Measurements from ENCODE around the gene TENT5C.
"Not testable (repeated sequence)": the region's sequence is repeated elsewhere in the genome, so short reads cannot be mapped to it uniquely, and the experiment has no call there.

TENT5C gene

DNA sequence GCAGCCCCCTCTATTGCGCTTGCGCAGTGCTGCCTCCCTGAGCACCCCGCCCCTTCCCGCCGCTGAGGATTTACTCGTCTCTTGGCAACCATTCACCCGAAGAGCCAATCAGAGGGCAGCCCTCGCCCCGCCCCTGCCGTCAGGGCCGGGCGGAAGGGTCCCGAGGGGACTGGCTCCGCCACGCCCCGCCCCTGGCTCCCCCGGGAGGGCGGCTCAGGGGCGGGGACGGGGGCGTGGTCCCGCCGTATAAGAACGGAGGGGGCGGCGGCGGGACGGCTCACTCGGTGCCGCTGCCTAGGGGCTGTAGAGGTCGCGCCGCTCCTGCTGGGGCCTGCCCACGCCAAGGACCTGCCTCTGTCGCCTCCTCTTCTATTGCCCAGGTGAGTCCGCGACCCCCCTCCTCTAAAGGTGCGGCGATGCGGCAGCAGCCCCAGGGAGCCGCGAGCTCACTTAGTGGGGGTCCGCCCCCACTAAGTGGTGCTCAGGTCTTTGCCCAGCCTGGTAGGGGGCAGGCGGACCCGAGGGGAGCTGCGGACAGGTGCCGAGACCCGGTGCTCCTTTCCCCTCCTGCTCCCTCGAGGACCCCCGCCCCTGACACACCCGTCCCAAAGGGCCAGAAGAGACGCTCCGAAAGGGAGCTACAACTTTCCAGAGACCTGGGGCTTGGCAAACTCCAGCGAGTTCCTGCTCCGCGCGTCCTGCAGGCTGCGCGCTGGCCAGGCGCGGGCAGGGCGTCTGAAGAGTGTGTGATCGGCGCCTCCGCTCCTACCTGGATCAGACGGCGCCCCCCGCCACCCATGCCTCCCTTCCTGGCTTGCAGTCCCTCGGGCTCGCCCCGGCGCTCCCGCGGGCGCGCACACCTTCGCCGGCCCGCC is at the start of gene TENT5C:
TENT5C (plus strand) TSS at position 275 of the 875 bp plus-strand sequence. CDS start 16,821 bp downstream, outside the sequence.
- TF ChIP-seq CTCF (conservative IDR thresholded peaks at IDR 0.05; ENCODE audit: low read depth, low read length), result no peak
- peak; percentile 86 for DNase-seq (ENCODE audit: low read depth)
- peak within 1 kb of the TSS; percentile 86 for H3K4me3 ChIP-seq (ENCODE audit: low read length)

DNA sequence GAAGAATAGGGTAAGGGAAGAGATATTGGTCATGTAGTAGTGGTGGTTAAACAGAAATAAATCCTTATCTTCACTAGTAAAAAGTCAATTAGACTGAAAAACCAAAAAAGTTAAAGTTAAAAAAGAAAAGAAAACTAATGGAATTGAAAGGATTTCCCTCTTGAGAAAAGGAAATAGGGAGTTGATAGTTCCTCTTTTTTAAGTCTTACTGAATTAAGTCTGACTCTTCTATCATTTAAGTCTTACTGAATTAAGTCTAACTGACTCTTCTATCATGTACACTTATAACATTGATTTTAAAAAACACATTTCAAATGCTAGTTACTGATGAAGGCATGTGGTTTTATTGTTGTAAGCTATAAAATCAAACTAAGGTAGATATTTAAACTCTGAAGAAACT is 49.5 kb upstream of the TENT5C start:
- no peak overlapping the region for H3K4me3 ChIP-seq (ENCODE audit: low read length)
- no peak for TF ChIP-seq CTCF (conservative IDR thresholded peaks at IDR 0.05; ENCODE audit: low read depth, low read length)
- no peak for DNase-seq (ENCODE audit: low read depth)

GRCh38 chr1:117556976-117557375 is 48.9 kb upstream of the TENT5C start:
- no peak for TF ChIP-seq CTCF (conservative IDR thresholded peaks at IDR 0.05; ENCODE audit: low read depth, low read length)
- DNase-seq (ENCODE audit: low read depth), result no peak
- H3K4me3 ChIP-seq (ENCODE audit: low read length), result no peak overlapping the region

DNA sequence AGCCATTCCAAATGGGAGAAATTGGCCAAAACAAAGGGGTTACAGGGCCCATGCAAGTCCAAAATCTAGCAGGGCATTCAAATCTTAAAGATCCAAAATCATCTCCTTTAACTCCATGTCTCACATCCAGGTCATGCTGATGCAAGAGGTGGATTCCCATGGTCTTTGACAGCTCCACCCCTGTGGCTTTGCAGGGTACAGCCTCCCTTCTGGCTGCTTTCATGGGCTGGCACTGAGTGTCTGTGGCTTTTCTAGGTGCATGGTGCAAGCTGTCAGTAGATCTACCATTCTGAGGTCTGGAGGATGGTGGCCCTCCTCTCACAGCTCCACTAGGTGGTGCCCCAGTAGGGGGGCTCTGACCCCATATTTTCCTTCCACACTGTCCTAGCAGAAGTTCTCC is 47.4 kb upstream of the TENT5C start:
- not testable (repeated sequence) for DNase-seq (ENCODE audit: low read depth); H3K4me3 ChIP-seq (ENCODE audit: low read length)

DNA sequence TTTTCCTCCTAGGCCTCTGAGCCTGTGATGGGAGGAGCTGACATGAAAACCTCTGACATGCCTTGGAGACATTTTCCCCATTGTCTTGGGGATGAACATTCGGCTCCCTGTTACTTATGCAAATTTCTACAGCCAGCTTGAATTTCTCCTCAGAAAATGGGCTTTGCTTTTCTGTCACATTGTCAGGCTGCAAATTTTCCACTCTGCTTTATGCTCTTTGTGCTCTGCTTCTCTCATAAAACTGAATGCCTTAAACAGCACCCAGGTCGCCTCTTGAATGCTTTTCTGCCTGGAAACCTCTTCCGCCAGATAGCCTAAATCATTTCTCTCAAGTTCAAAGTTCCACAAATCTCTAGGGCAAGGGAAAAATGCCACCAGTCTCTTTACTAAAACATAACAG is 46.7 kb upstream of the TENT5C start:
- no peak for TF ChIP-seq CTCF (conservative IDR thresholded peaks at IDR 0.05; ENCODE audit: low read depth, low read length)
- no peak overlapping the region for H3K4me3 ChIP-seq (ENCODE audit: low read length)
- DNase-seq (ENCODE audit: low read depth), result no peak

DNA sequence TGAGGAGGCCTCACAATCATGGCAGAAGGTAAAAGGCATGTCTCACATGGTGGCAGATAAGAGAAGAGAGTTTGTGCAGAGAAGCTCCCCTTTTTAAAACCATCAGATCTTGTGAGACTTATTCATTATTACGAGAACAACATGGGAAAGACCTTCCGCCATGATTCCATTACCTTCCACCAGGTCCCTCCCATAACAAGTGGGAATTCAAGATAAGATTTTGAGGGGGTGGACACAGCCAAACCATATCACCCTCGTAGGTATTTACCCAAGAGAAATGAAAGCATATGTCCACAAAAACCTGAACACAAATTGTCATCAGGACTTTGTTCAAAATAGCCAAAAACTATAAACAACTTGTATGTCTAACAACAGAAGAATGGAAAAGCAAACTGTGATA is 45.9 kb upstream of the TENT5C start:
- no peak overlapping the region for H3K4me3 ChIP-seq (ENCODE audit: low read length)
- TF ChIP-seq CTCF (conservative IDR thresholded peaks at IDR 0.05; ENCODE audit: low read depth, low read length), result no peak
- DNase-seq (ENCODE audit: low read depth), result no peak

- no peak for DNase-seq (ENCODE audit: low read depth)
- no peak for TF ChIP-seq CTCF (conservative IDR thresholded peaks at IDR 0.05; ENCODE audit: low read depth, low read length)
- no peak overlapping the region for H3K4me3 ChIP-seq (ENCODE audit: low read length)
These were observed 44.8 kb upstream of the TENT5C start for GRCh38 chr1:117561071-117561470.

All from retinal pigment epithelial cell (primary cell).